ENCODE data around the gene SLC12A9. TPM values are rescaled to one million over a fixed set of nuclear protein-coding genes. Genes with fewer than 3 reads are reported as not detected.

SLC12A9 gene
- total RNA-seq, 1 donor, result 16.0 TPM

DNA sequence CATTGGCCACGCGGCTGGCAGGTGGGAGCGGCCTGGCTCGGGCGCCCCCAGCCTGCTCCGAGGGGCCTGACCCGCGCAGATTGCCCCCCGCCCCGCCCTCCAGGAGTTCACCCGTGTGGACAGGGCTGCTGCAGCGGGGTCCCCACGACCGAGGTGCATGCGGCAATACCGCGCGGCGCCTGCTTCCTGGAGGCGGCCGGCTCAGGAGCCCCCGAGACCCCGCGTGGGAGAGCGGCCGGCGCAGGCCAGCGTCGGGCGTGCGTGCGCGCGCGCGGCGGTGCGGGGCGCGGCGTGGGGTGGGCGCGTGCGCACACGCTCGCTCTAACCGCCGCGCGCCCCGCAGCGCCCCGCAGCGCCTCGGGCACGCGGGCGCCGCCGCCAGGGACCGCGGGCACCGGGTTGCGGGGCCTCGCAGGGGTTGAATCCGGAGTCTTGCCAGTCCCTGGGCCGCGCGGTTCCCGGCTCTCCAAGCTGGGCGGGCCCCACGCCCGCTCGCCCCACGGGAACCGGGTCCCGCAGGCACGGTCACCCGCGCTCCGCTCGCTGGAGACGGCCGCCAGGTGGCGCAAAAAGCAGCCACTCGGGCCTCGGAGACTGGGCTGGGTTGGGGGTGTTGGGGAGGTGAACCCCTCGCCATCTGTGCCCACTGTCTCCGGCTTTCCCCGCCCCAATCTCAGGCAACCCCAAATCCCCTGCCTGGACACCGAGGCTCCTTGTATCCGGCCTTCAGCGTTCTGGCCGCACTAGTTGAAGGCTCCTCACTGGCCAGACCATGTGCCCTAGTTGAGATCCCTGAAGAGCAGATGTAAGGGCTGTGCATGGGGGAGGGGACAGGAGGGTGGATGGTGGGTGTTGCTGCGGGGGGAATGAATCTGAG, 44.5 kb downstream of the SLC12A9 start:
- peak overlapping the region; percentile 12 for H3K4me3 ChIP-seq (ENCODE audit: low read depth, low read length)
- DNase-seq (ENCODE audit: low read depth), result no peak
- TF ChIP-seq CTCF (IDR thresholded peaks at IDR 0.05; ENCODE audit: insufficient read depth, low read depth, low read length), result peak; percentile 69

- no peak for TF ChIP-seq CTCF (IDR thresholded peaks at IDR 0.05; ENCODE audit: insufficient read depth, low read depth, low read length)
- no peak overlapping the region for H3K4me3 ChIP-seq (ENCODE audit: low read depth, low read length)
- DNase-seq (ENCODE audit: low read depth), result no peak
Observed at GRCh38 chr7:100897772-100898454, 45.4 kb downstream of the SLC12A9 start.

GRCh38 chr7:100899432-100899831, 46.9 kb downstream of the SLC12A9 start:
- TF ChIP-seq CTCF (IDR thresholded peaks at IDR 0.05; ENCODE audit: insufficient read depth, low read depth, low read length), result no peak
- no peak for DNase-seq (ENCODE audit: low read depth)
- H3K4me3 ChIP-seq (ENCODE audit: low read depth, low read length), result no peak overlapping the region

DNA sequence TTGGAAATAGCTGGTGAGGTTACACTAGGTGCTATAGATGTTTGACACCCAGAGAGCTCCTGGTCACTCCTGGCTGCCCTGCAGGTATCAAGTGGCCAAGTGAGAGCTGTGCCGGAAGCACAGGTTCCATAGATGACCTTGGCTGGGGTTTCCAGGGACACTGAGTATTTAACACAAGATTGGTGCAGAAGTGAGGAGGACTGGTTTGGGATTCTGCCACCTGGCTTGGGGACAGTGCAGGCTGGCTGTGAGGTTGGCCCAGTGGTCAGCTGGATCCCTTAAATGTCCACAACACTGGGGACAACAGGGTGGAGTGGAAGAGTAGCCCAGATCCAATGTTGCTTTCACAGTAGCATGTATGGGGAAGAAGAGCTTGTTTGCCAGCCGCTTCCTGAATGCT, 48.5 kb downstream of the SLC12A9 start:
- no peak for DNase-seq (ENCODE audit: low read depth)
- no peak for TF ChIP-seq CTCF (IDR thresholded peaks at IDR 0.05; ENCODE audit: insufficient read depth, low read depth, low read length)
- no peak overlapping the region for H3K4me3 ChIP-seq (ENCODE audit: low read depth, low read length)

DNA sequence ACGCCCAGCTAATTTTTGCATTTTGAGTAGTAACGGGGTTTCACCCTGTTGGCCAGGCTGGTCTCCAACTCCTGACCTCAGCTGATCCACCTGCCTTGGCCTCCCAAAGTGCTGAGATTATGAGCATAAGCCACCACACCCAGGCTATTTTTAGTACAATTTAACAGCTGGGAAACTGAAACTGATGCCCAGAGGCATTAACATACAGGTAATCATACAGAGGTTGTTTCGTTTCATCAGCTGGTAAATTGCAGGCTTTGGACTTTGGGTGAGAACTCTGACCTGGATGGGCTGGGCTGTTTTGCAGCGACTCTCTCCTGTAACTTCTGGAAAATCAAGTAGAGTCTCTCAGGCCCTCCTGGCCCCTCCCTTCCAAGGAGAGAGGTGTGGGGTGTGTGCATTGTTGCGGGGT, 49.4 kb downstream of the SLC12A9 start:
- DNase-seq (ENCODE audit: low read depth), result no peak
- TF ChIP-seq CTCF (IDR thresholded peaks at IDR 0.05; ENCODE audit: insufficient read depth, low read depth, low read length), result no peak
- no peak overlapping the region for H3K4me3 ChIP-seq (ENCODE audit: low read depth, low read length)

DNA sequence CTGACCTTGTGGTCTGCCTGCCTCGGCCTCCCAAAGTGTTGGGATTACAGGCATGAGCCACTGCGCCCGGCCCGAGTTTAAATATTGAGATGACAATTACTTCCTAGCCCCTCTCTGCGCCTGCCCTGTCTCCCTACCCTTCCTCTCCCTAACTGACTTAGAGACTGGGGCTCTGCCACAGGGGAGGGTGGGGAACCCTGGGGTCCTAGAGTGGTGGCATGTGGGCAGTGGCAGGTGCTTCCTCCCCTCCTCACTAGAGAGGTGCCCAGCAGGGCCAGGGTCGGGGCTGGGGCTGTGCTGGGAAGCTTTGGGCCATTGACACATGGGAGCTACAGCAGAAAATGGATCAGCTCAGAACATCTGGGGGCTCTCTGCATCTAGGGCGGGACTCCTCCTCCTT, 50.1 kb downstream of the SLC12A9 start:
- no peak for TF ChIP-seq CTCF (IDR thresholded peaks at IDR 0.05; ENCODE audit: insufficient read depth, low read depth, low read length)
- no peak overlapping the region for H3K4me3 ChIP-seq (ENCODE audit: low read depth, low read length)
- DNase-seq (ENCODE audit: low read depth), result no peak
